GM13976 (cell line): ENCODE measurements around the gene BRAT1.

Source experiments
- DNase-seq: peaks from one replicate; pipeline ENCODE4 v3.0.0; 2012; ENCODE audit warnings: low spot score
- CTCF ChIP-seq: IDR thresholded peaks from 2 replicates; pipeline ENCODE4 v1.5.1; 2012; ENCODE audit warnings: borderline replicate concordance, mild to moderate bottlenecking; ENCODE audit not compliant: insufficient read depth; ENCODE audit errors: extremely low read depth, missing control alignments, control extremely low read depth
- in situ Hi-C: fragments of 300-500 bp; cut with MboI; formaldehyde crosslinking; loops from one replicate; pipeline ENCODE4 v1.12.0; 2022; ENCODE audit warnings: low sequenced_read_pairs, mixed read lengths, inconsistent platforms; ENCODE audit not compliant: unreplicated experiment

BRAT1 gene

GRCh38 chr7:2526659-2527504 is 28.4 kb downstream of the BRAT1 start:
- no peak for DNase-seq
- in situ Hi-C loops: no loop called here
- TF ChIP-seq CTCF: no peak

DNA sequence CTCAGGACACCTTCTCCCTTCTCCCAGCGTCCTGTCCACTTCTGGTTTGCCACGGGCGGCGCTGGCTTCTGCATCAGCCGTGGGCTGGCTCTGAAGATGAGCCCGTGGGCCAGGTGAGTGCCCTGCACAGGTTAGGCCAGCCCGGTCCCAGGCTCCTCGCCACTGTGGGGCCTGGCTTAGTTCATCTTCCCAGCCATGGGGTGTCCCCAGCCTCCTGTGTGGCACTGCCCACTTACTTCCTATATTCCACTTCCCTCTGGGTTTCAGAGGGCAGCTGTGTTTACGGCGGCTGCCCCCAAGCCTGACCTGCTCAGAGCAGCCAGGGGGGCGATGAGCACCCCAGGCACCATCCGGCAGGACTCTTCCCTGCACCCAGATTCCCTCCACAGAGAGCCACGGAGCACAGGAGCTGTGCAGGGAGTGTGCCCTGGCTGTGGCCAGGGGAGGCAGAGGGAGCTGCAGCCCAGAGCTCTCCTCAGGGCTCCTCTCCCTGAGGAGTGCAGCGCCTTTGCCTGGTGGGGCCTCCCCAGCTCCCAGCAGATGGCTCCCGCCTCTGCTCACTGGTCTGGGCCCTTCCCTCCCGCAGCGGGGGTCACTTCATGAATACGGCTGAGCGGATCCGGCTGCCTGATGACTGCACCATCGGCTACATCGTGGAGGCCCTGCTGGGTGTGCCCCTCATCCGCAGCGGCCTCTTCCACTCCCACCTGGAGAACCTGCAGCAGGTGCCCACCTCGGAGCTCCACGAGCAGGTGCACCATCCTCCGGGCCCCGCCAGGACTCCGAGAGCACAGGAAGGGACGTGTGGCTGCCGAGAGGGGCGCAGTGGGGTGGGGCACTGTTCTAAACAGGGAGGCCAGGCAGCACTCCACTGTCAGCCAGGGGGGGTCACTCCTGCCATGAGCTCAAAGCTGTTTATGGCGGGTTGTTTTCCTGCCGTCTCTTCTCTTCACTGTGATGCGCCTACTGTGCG is 29.4 kb downstream of the BRAT1 start:
- in situ Hi-C loops: no loop called here
- DNase-seq: no peak
- TF ChIP-seq CTCF: no peak

DNA sequence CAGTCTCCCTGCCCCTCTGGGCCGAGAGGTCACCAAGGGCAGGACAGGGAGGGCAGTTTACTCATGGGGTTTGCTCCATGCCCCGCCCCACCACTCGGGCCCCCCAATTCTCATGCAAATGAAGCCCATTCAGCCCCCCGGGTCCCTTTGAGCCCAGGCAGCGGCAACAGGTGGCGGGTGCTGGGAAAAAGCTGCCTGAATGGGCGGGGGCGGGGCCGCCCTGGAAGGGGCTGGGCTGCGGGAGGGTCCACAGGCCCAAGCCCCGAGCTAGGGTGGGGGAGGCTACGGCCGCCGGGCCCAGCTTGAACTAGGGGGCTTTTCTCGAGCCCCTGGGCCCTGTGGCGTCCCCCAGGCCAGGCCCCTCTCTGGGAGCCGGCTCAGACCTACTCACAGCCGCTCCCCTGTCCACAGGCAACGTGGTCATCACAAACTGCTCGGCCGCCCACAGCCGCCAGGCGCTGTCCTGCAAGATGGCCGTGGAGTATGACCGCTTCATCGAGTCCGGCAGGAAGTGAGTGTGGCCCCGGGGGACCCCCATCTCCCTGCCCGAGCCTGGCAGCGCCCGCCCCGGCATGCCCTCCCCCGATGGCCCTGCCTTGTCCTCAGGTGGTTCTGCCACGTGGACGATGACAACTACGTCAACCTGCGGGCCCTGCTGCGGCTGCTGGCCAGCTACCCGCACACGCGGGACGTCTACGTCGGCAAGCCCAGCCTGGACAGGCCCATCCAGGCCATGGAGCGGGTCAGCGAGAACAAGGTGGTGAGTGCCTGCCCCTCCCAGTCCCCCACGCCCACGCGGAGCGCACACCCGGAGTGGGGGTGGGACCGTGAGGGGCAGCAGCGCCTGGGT is 30.3 kb downstream of the BRAT1 start:
- DNase-seq: no peak
- in situ Hi-C loops: no loop called here
- no peak for TF ChIP-seq CTCF

GRCh38 chr7:2523941-2524807 is 31.1 kb downstream of the BRAT1 start:
- in situ Hi-C loops: no loop called here
- no peak for DNase-seq
- no peak for TF ChIP-seq CTCF

- in situ Hi-C loops: no loop called here
- DNase-seq: no peak
- TF ChIP-seq CTCF: no peak
Measured at GRCh38 chr7:2523461-2523936, 31.8 kb downstream of the BRAT1 start.
